ENCODE measurements around the gene HRH1. TPM values are rescaled to one million over a fixed set of nuclear protein-coding genes. Genes with fewer than 3 reads are reported as not detected.

HRH1 gene
- polyA plus RNA-seq, 3 donors: 0.08 to 0.24 TPM; not detected in 1

- Mint-ChIP-seq H3K4me3 (no peak overlapping the region), H3K27me3 (ENCODE audit: low read depth in 3 of 3) (peaks cover 1 to 11% (median 3%) of the 10 kb centered on the region in 3 donors), H3K9me3 (peaks cover 3 to 13% (median 5%) of the 10 kb centered on the region in 7 donors), H3K4me1 (no peaks in the 10 kb centered on the region), H3K36me3 (no peaks in the 10 kb centered on the region), H3K27ac (no peak overlapping the region)
- H3K4me1 ChIP-seq (ENCODE audit: control insufficient read depth in 1 of 2, insufficient read depth in 2 of 2, low read length in 2 of 2): no peaks in the 10 kb centered on the region
- no CpG with 5 or more reads among the region's 1 CpG for WGBS (ENCODE audit: insufficient coverage)
- no peak overlapping the region for H3K27ac ChIP-seq (ENCODE audit: low read depth in 1 of 2, low read length in 2 of 2)
- peaks cover 0 to 7% of the 10 kb centered on the region in 2 donors for H3K9me3 ChIP-seq (replicated peaks in 1 of 2; ENCODE audit: control insufficient read depth in 1 of 2, insufficient read depth in 1 of 2, low read length in 2 of 2)
- no peak for TF ChIP-seq CTCF (IDR thresholded peaks at IDR 0.05)
- H3K27me3 ChIP-seq (ENCODE audit: control insufficient read depth in 2 of 2, insufficient read depth in 2 of 2, low read length in 2 of 2): no peaks in the 10 kb centered on the region
- no peaks in the 10 kb centered on the region for H4K20me1 ChIP-seq (ENCODE audit: insufficient read depth, low read length)
- no peak overlapping the region for H3K4me3 ChIP-seq (replicated peaks in 1 of 3; ENCODE audit: low read depth in 2 of 3, low read length in 3 of 3)
- no peak overlapping the region for H2AFZ ChIP-seq (ENCODE audit: insufficient read depth, low read depth, low read length, poor library complexity, severe bottlenecking)
- no peak overlapping the region for H3K9ac ChIP-seq (ENCODE audit: insufficient read depth, low read length, poor library complexity, severe bottlenecking)
- no peaks in the 10 kb centered on the region for H3K36me3 ChIP-seq (replicated peaks in 1 of 2; ENCODE audit: control insufficient read depth in 1 of 2, insufficient read depth in 2 of 2, low read length in 2 of 2)
- intact Hi-C loops (cut with micrococcal nuclease): no loop called here
- no peak for DNase-seq
- H3K4me2 ChIP-seq (replicated peaks; ENCODE audit: extremely low read depth, low read length, poor library complexity, severe bottlenecking): no peak overlapping the region
- H3K79me2 ChIP-seq (ENCODE audit: insufficient read depth, low read length): no peaks in the 10 kb centered on the region
Observed at GRCh38 chr3:11239796-11240195, 85.5 kb downstream of the HRH1 start.

- H3K27me3 Mint-ChIP-seq (ENCODE audit: low read depth in 3 of 3): peaks cover 1 to 10% (median 3%) of the 10 kb centered on the region in 3 donors
- no peaks in the 10 kb centered on the region for H3K4me1 ChIP-seq (ENCODE audit: control insufficient read depth in 1 of 2, insufficient read depth in 2 of 2, low read length in 2 of 2)
- H3K27me3 ChIP-seq (ENCODE audit: control insufficient read depth in 2 of 2, insufficient read depth in 2 of 2, low read length in 2 of 2): no peaks in the 10 kb centered on the region
- no peak overlapping the region for H3K9ac ChIP-seq (ENCODE audit: insufficient read depth, low read length, poor library complexity, severe bottlenecking)
- DNase-seq: no peak
- no peak overlapping the region for H2AFZ ChIP-seq (ENCODE audit: insufficient read depth, low read depth, low read length, poor library complexity, severe bottlenecking)
- H3K27ac Mint-ChIP-seq: no peak overlapping the region
- H3K36me3 ChIP-seq (replicated peaks in 1 of 2; ENCODE audit: control insufficient read depth in 1 of 2, insufficient read depth in 2 of 2, low read length in 2 of 2): no peaks in the 10 kb centered on the region
- H3K4me1 Mint-ChIP-seq: no peaks in the 10 kb centered on the region
- H3K79me2 ChIP-seq (ENCODE audit: insufficient read depth, low read length): no peaks in the 10 kb centered on the region
- no peaks in the 10 kb centered on the region for H3K36me3 Mint-ChIP-seq
- WGBS (ENCODE audit: insufficient coverage): no CpG with 5 or more reads among the region's 1 CpG
- TF ChIP-seq CTCF (IDR thresholded peaks at IDR 0.05): no peak
- H3K4me2 ChIP-seq (replicated peaks; ENCODE audit: extremely low read depth, low read length, poor library complexity, severe bottlenecking): no peak overlapping the region
- H3K4me3 ChIP-seq (replicated peaks in 1 of 3; ENCODE audit: low read depth in 2 of 3, low read length in 3 of 3): no peak overlapping the region
- peaks cover 3 to 13% (median 5%) of the 10 kb centered on the region in 7 donors for H3K9me3 Mint-ChIP-seq
- H4K20me1 ChIP-seq (ENCODE audit: insufficient read depth, low read length): no peaks in the 10 kb centered on the region
- H3K9me3 ChIP-seq (replicated peaks in 1 of 2; ENCODE audit: control insufficient read depth in 1 of 2, insufficient read depth in 1 of 2, low read length in 2 of 2): peaks cover 0 to 7% of the 10 kb centered on the region in 2 donors
- intact Hi-C loops (cut with micrococcal nuclease): no loop called here
- H3K4me3 Mint-ChIP-seq: peak overlapping the region in 1 of 2 donors; percentile 0
- no peak overlapping the region for H3K27ac ChIP-seq (ENCODE audit: low read depth in 1 of 2, low read length in 2 of 2)
Observed at GRCh38 chr3:11240496-11240895, 86.2 kb downstream of the HRH1 start.

Data from CD14-positive monocyte (primary cell).